Measurements from ENCODE around the gene TFDP3.

The TFDP3 gene

DNA sequence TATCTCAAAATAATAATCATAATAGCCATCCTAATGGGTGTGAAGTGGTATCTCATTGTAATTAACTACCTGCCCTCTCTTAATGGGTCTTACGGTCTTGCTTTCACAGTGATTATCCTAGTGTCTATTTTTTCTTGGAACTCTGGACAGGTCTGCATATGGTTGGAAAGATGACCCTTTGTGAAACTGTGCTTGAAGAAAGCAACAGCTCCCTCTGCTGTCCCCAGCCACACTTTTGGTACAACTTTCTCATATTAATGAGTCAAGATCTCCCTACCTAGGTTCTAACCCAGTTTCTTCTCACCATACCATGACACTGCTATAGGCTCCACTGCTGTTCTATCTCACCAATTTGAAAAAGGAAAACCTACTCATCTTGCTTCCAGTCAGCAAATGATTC lies 2.4 kb downstream of the TFDP3 start:
- H2AFZ ChIP-seq (ENCODE audit: low read depth, low read length), result no peak overlapping the region

DNA sequence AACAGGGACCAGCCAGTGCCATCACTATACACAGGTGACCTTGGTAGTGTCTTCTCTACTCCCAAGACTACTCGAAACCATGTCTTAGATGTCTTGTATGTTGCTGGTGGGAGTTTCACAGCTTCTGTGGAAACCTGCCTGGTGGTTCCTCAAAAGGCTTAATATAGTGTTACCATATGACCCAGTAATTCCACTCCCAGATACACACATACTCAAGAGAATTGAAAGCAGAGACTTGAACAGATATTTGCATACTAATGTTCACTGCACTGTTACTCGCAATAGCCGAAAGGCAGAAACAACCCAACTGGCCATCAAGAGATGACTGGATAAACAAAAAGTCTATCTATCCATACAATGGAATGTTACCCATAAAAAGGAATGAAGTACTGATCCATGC lies 3.1 kb downstream of the TFDP3 start:
- H2AFZ ChIP-seq (ENCODE audit: low read depth, low read length), result no peak overlapping the region
- peaks cover 4% of the 10 kb centered on the region for H3K27me3 ChIP-seq (ENCODE audit: insufficient read depth, low read length)
- no peak overlapping the region for H3K4me3 ChIP-seq (ENCODE audit: low read length)
- no peaks in the 10 kb centered on the region for H3K4me1 ChIP-seq (ENCODE audit: insufficient read depth, low read length)
- no peaks in the 10 kb centered on the region for H3K36me3 ChIP-seq (ENCODE audit: insufficient read depth, low read length)
- no peaks in the 10 kb centered on the region for H3K9me3 ChIP-seq (ENCODE audit: low read length)

More for the DNA sequence above, 2.4 kb downstream of the TFDP3 start:
- H3K4me1 ChIP-seq (ENCODE audit: insufficient read depth, low read length), result no peaks in the 10 kb centered on the region
- H3K9me3 ChIP-seq (ENCODE audit: low read length), result no peaks in the 10 kb centered on the region
- no peak overlapping the region for H3K4me3 ChIP-seq (ENCODE audit: low read length)
- H3K36me3 ChIP-seq (ENCODE audit: insufficient read depth, low read length), result no peaks in the 10 kb centered on the region
- peaks cover 4% of the 10 kb centered on the region for H3K27me3 ChIP-seq (ENCODE audit: insufficient read depth, low read length)

DNA sequence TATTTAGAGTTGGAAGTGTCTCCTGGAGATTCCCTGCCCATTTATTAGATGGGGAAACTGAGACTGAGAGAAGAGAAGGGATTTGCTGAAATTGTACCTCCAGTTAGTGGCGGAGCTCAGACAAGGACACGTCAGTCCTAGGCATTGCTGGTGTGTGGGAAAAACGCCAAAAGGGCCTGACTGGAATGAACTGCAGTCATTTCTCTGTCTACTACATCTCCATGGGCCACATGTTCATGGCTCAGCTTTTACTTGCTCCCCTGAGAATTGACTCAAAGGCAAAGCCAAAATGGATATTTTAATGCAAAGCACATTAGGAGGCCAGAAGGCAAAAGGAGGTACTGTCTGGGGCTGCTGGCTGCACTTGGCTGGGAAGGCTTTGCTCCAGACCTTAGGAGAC lies 3.9 kb downstream of the TFDP3 start:
- no peaks in the 10 kb centered on the region for H3K4me1 ChIP-seq (ENCODE audit: insufficient read depth, low read length)
- no peak overlapping the region for H2AFZ ChIP-seq (ENCODE audit: low read depth, low read length)
- no peaks in the 10 kb centered on the region for H3K9me3 ChIP-seq (ENCODE audit: low read length)
- no peaks in the 10 kb centered on the region for H3K36me3 ChIP-seq (ENCODE audit: insufficient read depth, low read length)
- H3K4me3 ChIP-seq (ENCODE audit: low read length), result no peak overlapping the region
- H3K27me3 ChIP-seq (ENCODE audit: insufficient read depth, low read length), result peaks cover 4% of the 10 kb centered on the region

DNA sequence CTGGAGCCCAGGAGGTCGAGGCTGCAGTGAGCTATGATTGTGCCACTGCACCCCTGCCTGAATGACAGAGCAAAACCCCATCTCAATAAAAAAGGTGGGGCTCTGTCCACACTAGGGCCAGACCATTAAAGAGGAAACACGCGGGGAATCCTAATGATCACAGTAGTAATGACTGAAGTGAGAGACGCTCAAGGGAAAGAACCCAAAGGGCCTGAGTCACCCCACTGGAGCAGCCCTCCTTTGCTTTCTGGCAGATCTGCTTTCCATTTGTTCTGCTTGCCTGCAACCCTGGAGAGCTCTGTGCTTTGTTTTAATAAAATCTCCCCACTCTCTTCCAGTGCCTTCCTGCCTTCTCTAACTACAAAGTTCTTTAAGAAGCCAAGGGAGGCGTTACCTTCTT lies 5.0 kb downstream of the TFDP3 start:
- Histone ChIP-seq H3K9me3 (ENCODE audit: low read length) (no peaks in the 10 kb centered on the region), H3K27me3 (ENCODE audit: insufficient read depth, low read length) (peaks cover 4% of the 10 kb centered on the region), H3K36me3 (ENCODE audit: insufficient read depth, low read length) (no peaks in the 10 kb centered on the region), H3K4me1 (ENCODE audit: insufficient read depth, low read length) (no peaks in the 10 kb centered on the region), H3K4me3 (ENCODE audit: low read length) (no peak overlapping the region), H2AFZ (ENCODE audit: low read depth, low read length) (no peak overlapping the region)

DNA sequence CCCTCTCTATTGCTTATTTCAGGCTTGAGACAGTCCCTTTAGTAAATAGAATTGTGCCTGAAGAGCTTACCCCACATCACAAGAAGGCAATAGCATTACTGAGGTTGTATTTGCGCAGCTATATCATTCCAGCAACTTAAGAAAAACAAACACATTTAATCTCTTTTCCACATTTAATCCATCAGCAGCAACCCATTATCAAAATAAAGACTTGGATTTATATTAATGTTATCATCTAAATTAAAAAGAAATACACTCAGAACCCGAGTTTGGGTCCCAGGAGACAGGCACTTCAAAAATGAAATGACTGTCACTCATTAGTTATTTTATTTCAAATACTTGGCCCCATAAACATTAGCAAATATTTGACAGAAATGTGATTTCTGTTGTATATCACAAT lies 10.4 kb downstream of the TFDP3 start:
- H3K36me3 ChIP-seq (ENCODE audit: insufficient read depth, low read length), result no peaks in the 10 kb centered on the region
- H3K4me3 ChIP-seq (ENCODE audit: low read length), result no peak overlapping the region
- H3K4me1 ChIP-seq (ENCODE audit: insufficient read depth, low read length), result no peaks in the 10 kb centered on the region
- no peaks in the 10 kb centered on the region for H3K9me3 ChIP-seq (ENCODE audit: low read length)
- H2AFZ ChIP-seq (ENCODE audit: low read depth, low read length), result no peak overlapping the region
- peaks cover 4% of the 10 kb centered on the region for H3K27me3 ChIP-seq (ENCODE audit: insufficient read depth, low read length)

DNA sequence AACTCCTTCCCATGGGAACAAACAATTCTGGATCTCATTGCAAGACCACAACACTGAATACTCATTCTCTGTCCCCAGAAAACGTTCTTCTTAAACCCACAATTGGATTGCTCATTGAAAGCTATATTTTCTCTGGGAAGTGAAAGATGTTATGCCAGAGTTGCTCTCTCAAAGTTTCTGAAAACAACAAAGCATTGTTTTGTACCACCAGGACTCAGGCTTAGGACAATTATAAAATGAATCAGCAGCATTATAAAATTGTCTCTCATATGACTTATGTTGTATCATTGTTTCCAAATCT lies 26.5 kb downstream of the TFDP3 start:
- Histone ChIP-seq H3K36me3 (ENCODE audit: insufficient read depth, low read length) (no peaks in the 10 kb centered on the region), H3K9me3 (ENCODE audit: low read length) (no peaks in the 10 kb centered on the region), H3K4me3 (ENCODE audit: low read length) (no peak overlapping the region), H3K4me1 (ENCODE audit: insufficient read depth, low read length) (no peaks in the 10 kb centered on the region), H2AFZ (ENCODE audit: low read depth, low read length) (no peak overlapping the region), H3K27me3 (ENCODE audit: insufficient read depth, low read length) (no peaks in the 10 kb centered on the region)

DNA sequence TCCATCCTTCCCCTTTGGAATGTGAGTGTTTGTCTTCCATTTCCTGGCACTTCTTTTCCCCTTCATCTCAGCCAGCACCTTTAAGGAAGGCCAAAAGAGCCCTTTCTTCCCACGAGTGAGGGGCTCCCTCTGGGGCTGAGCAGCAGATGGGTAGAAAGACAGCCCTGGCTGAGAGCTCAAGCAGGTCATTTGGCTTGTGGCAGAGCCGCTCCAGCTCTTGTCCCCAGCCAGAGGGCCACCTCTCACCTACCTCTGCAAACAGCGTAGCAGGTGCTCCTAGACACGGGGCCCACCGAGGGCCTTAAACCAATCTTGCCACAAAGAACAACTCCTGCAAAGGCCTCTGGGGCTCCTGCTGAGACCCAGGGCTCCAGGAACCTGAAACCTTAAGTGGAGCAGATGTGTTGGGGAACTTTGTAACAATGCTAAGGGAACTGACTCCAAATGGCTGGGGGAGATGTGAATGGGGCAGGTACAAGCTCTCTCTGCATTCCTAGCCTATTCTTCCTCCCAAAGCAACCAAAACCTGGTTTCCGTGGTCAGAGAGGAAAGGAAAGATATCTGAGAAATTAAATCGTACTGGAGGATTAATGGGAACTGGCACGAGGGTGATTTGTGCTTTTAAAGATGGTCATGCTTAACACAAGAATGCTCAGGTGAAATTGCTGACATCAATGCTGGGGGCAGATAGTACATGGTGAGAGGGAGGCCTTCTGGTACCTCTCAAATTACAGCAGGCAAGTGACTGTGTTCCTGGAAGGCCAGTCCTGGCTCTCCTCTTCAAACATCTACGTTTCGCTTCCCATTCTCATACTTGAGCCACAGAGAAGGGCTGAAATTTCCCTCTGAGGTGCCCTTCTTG lies 27.0 kb downstream of the TFDP3 start:
- Histone ChIP-seq H2AFZ (ENCODE audit: low read depth, low read length) (no peak overlapping the region), H3K9me3 (ENCODE audit: low read length) (no peaks in the 10 kb centered on the region), H3K4me1 (ENCODE audit: insufficient read depth, low read length) (no peaks in the 10 kb centered on the region), H3K27me3 (ENCODE audit: insufficient read depth, low read length) (no peaks in the 10 kb centered on the region), H3K36me3 (ENCODE audit: insufficient read depth, low read length) (no peaks in the 10 kb centered on the region), H3K4me3 (ENCODE audit: low read length) (no peak overlapping the region)

DNA sequence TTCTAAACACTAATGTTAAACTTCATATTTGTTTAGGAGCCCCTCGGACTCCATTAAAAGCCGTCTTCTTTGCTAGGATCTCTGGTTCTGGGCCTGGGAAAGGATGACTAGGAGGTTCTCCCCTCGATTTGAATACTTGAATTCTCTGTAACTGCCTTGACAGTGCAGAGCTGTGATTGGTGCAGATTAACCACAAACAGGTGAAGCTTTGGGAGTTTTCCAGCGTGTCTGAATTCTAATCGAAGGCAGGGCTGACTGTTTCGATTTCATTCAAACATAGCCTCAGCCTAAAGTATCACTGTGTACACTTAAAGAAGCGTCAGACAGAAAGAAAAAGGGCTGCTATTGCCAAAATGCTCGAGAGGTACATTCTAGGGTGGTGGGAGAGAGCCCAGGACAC lies 29.0 kb downstream of the TFDP3 start:
- no peaks in the 10 kb centered on the region for H3K9me3 ChIP-seq (ENCODE audit: low read length)
- no peak overlapping the region for H2AFZ ChIP-seq (ENCODE audit: low read depth, low read length)
- no peaks in the 10 kb centered on the region for H3K36me3 ChIP-seq (ENCODE audit: insufficient read depth, low read length)
- no peaks in the 10 kb centered on the region for H3K27me3 ChIP-seq (ENCODE audit: insufficient read depth, low read length)
- H3K4me1 ChIP-seq (ENCODE audit: insufficient read depth, low read length), result no peaks in the 10 kb centered on the region
- H3K4me3 ChIP-seq (ENCODE audit: low read length), result no peak overlapping the region

DNA sequence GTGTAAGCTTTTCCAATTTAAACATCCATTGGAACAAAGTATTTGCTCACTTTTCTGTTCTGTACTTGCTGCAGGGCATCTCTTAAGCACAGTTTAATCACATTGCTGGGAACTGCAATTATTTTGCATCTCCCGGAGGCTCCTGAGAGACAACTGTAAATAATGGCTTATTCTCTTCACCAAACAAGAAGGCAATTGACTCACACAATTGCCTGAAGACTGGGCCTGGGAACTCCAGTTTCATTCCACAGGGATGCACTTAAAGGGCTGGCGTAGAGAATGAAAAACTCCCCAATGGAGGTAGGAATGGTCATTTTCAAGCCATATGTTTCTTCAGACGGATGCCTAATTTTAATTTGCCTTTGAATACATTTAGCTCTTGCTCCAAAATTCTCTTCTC lies 29.5 kb downstream of the TFDP3 start:
- H3K27me3 ChIP-seq (ENCODE audit: insufficient read depth, low read length), result no peaks in the 10 kb centered on the region
- H3K4me1 ChIP-seq (ENCODE audit: insufficient read depth, low read length), result no peaks in the 10 kb centered on the region
- H3K4me3 ChIP-seq (ENCODE audit: low read length), result no peak overlapping the region
- H3K36me3 ChIP-seq (ENCODE audit: insufficient read depth, low read length), result no peaks in the 10 kb centered on the region
- no peak overlapping the region for H2AFZ ChIP-seq (ENCODE audit: low read depth, low read length)
- H3K9me3 ChIP-seq (ENCODE audit: low read length), result no peaks in the 10 kb centered on the region

DNA sequence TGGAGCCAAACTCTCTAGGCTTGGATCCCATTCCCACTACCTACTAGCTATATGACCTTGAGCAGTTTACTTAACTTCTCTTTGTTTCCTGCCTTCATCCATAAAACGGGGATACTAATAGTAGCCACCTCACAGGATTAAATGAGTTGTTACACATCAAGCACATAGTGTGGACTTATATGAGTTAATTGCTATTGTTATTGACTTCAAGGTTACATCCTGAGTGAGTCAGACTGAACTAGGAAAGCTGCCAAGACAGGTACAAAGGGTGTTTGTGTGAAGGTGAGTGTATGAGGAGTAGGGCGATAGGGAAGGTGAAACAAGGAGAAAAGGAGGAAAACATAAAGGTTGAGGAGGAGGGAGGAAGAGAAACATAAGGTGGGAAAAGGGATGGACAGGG lies 32.2 kb downstream of the TFDP3 start:
- Histone ChIP-seq H3K9me3 (ENCODE audit: low read length) (no peaks in the 10 kb centered on the region), H3K36me3 (ENCODE audit: insufficient read depth, low read length) (no peaks in the 10 kb centered on the region), H3K27me3 (ENCODE audit: insufficient read depth, low read length) (no peaks in the 10 kb centered on the region), H3K4me1 (ENCODE audit: insufficient read depth, low read length) (no peaks in the 10 kb centered on the region), H2AFZ (ENCODE audit: low read depth, low read length) (no peak overlapping the region), H3K4me3 (ENCODE audit: low read length) (no peak overlapping the region)

DNA sequence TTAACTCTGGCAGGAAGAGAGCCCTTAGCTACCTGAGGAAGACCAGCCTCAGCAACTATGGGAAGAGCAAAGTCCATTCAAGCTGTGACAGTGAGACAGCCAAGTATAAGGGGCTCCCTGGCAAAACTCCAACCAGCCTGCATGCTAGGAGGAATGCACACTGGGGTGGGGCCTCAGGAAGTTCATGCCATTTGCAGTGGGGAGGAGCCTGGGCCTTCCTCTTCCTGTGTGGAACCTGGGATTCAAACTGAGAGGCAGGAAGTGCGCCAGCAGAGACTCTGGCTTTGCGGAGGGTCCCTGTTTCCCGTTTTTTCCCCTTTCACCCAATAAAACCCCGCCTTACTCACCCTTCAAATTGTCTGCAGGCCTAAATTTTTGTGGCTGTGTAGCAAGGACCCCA lies 33.0 kb downstream of the TFDP3 start:
- Histone ChIP-seq H2AFZ (ENCODE audit: low read depth, low read length) (no peak overlapping the region), H3K9me3 (ENCODE audit: low read length) (no peaks in the 10 kb centered on the region), H3K4me1 (ENCODE audit: insufficient read depth, low read length) (no peaks in the 10 kb centered on the region), H3K36me3 (ENCODE audit: insufficient read depth, low read length) (no peaks in the 10 kb centered on the region), H3K4me3 (ENCODE audit: low read length) (no peak overlapping the region), H3K27me3 (ENCODE audit: insufficient read depth, low read length) (no peaks in the 10 kb centered on the region)

DNA sequence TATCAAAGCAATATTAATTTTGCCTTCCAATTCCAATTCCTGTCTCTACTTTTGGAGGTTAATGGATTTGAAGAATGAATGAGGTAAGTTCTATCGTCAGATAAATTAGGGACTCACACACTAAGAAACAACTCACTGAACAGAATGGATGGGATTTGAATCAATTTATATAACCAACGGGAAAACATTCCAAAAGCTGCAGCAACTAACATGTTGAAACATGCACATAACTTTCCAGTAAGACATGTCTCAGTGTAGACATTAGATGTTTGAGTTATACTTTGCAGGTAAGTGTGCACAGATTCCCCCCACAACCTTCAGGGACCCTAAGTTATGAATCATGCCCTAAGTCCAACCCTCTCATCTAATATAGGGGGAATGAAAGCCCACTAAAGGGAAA lies 34.3 kb downstream of the TFDP3 start:
- H3K9me3 ChIP-seq (ENCODE audit: low read length), result no peaks in the 10 kb centered on the region
- no peak overlapping the region for H3K4me3 ChIP-seq (ENCODE audit: low read length)
- H3K4me1 ChIP-seq (ENCODE audit: insufficient read depth, low read length), result no peaks in the 10 kb centered on the region
- H2AFZ ChIP-seq (ENCODE audit: low read depth, low read length), result no peak overlapping the region
- H3K27me3 ChIP-seq (ENCODE audit: insufficient read depth, low read length), result no peaks in the 10 kb centered on the region
- H3K36me3 ChIP-seq (ENCODE audit: insufficient read depth, low read length), result no peaks in the 10 kb centered on the region

DNA sequence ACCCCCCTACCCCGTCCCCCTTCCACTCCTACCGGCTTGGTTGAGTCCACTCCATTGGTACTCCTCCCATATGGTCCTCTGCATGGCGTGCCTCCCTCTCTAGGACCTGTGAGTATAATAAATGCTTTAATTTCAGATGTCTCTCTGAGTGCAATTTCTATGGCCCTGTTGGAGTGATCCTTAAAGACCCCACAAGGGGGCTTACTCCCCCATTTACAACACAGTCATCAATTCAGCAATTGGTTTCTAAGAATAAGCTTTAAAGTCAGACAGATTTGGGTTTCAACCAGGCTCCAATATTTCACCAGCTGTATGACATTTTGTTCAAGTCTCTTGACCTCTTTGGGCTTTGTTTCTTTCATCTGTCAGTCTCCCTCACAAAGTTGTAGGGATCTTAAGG lies 38.7 kb downstream of the TFDP3 start:
- no peak overlapping the region for H2AFZ ChIP-seq (ENCODE audit: low read depth, low read length)
- peaks cover 12% of the 10 kb centered on the region for H3K4me1 ChIP-seq (ENCODE audit: insufficient read depth, low read length)
- no peaks in the 10 kb centered on the region for H3K9me3 ChIP-seq (ENCODE audit: low read length)
- H3K36me3 ChIP-seq (ENCODE audit: insufficient read depth, low read length), result no peaks in the 10 kb centered on the region
- H3K4me3 ChIP-seq (ENCODE audit: low read length), result no peak overlapping the region
- H3K27me3 ChIP-seq (ENCODE audit: insufficient read depth, low read length), result no peaks in the 10 kb centered on the region

DNA sequence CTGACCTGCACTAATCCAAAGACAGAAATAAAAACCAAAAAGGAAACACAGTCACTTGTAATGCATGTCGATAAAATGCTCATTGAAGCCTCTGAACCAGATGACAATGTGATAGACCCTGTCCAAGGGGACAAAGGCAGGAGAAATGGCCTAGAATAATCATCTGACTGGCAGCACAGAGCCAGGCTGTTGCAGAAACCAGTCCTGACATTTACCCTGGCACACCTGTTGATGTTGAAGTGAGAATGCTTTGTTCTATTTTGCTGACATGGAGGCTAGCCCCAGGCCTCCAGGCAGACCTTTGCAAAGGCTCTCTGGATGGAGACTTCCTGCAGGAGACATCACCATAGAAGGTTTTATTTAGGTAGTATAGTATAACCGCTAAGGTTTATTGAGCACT lies 41.0 kb downstream of the TFDP3 start:
- H3K27me3 ChIP-seq (ENCODE audit: insufficient read depth, low read length), result no peaks in the 10 kb centered on the region
- no peak overlapping the region for H2AFZ ChIP-seq (ENCODE audit: low read depth, low read length)
- no peaks in the 10 kb centered on the region for H3K36me3 ChIP-seq (ENCODE audit: insufficient read depth, low read length)
- H3K4me1 ChIP-seq (ENCODE audit: insufficient read depth, low read length), result peaks cover 16% of the 10 kb centered on the region
- H3K9me3 ChIP-seq (ENCODE audit: low read length), result no peaks in the 10 kb centered on the region
- no peak overlapping the region for H3K4me3 ChIP-seq (ENCODE audit: low read length)
